Subcutaneous abdominal adipose tissue (tissue), 5 donors: ENCODE data around the gene IGFBP7.

Experiments
- H3K27ac ChIP-seq: one replicate; pipeline ENCODE4 v1.7.0; 2013; ENCODE audit warnings: low read depth, mild to moderate bottlenecking, inconsistent platforms, low read length, moderate library complexity
- H3K27me3 ChIP-seq, 5 donors: one replicate each; pipeline ENCODE4 v1.7.0; 2013; ENCODE audit warnings: low read length in 5 of 5, inconsistent platforms in 1 of 5; ENCODE audit not compliant: control insufficient read depth in 5 of 5, insufficient read depth in 4 of 5
- H3K36me3 ChIP-seq, 5 donors: one replicate each; pipeline ENCODE4 v1.7.0; 2013; ENCODE audit warnings: low read length in 5 of 5; ENCODE audit not compliant: control insufficient read depth in 5 of 5, insufficient read depth in 5 of 5
- H3K4me1 ChIP-seq, 5 donors: one replicate each; pipeline ENCODE4 v1.7.0; 2013; ENCODE audit warnings: low read length in 5 of 5, mild to moderate bottlenecking in 3 of 5, moderate library complexity in 1 of 5; ENCODE audit not compliant: control insufficient read depth in 5 of 5, insufficient read depth in 5 of 5
- H3K4me3 ChIP-seq, 5 donors: one replicate each; pipeline ENCODE4 v1.7.0; 2013; ENCODE audit warnings: low read length in 5 of 5, low read depth in 1 of 5
- H3K9ac ChIP-seq, 5 donors: one replicate each; pipeline ENCODE4 v1.7.0; 2013; ENCODE audit warnings: low read length in 5 of 5, mild to moderate bottlenecking in 4 of 5, moderate library complexity in 3 of 5
- H3K9me3 ChIP-seq, 5 donors: one replicate each; pipeline ENCODE4 v1.7.0; 2013; ENCODE audit warnings: low read length in 5 of 5; ENCODE audit not compliant: control insufficient read depth in 5 of 5
- donor health status: healthy.
- donor health status: healthy.
- donor health status: healthy.
- donor health status: healthy.
- donor health status: healthy.

IGFBP7 gene

GRCh38 chr4:57114973-57115372 is 4.8 kb upstream of the IGFBP7 start:
- Histone ChIP-seq H3K4me3 (no peak overlapping the region), H3K27ac (no peak overlapping the region), H3K9ac (no peak overlapping the region), H3K9me3 (no peaks in the 10 kb centered on the region), H3K36me3 (no peaks in the 10 kb centered on the region), H3K27me3 (no peaks in the 10 kb centered on the region), H3K4me1 (peaks cover 9 to 31% (median 26%) of the 10 kb centered on the region in 5 donors)

DNA sequence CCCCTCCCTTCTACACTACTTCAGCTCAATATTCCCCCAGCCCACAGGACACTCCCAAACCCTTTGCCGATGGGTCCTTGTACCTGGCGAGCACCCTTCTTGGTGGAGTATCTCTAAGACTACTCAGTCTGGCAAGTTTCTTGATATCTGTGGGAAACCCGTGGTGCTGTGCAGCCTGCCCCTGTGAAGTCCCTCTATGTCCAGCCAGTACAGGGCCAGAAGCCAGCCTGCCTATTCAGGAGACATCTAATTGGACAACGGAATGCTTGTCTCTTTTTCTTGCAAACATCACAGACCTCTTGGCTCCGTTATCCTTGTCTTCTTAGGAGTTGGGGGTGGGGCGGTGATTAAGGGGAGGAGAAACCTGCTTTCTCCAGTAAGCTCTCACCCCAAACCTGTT is 3.7 kb upstream of the IGFBP7 start:
- Histone ChIP-seq H3K36me3 (no peaks in the 10 kb centered on the region), H3K9me3 (no peaks in the 10 kb centered on the region), H3K27me3 (no peaks in the 10 kb centered on the region), H3K4me3 (no peak overlapping the region), H3K9ac (no peak overlapping the region), H3K4me1 (peaks cover 4 to 29% (median 21%) of the 10 kb centered on the region in 5 donors), H3K27ac (no peak overlapping the region)

DNA sequence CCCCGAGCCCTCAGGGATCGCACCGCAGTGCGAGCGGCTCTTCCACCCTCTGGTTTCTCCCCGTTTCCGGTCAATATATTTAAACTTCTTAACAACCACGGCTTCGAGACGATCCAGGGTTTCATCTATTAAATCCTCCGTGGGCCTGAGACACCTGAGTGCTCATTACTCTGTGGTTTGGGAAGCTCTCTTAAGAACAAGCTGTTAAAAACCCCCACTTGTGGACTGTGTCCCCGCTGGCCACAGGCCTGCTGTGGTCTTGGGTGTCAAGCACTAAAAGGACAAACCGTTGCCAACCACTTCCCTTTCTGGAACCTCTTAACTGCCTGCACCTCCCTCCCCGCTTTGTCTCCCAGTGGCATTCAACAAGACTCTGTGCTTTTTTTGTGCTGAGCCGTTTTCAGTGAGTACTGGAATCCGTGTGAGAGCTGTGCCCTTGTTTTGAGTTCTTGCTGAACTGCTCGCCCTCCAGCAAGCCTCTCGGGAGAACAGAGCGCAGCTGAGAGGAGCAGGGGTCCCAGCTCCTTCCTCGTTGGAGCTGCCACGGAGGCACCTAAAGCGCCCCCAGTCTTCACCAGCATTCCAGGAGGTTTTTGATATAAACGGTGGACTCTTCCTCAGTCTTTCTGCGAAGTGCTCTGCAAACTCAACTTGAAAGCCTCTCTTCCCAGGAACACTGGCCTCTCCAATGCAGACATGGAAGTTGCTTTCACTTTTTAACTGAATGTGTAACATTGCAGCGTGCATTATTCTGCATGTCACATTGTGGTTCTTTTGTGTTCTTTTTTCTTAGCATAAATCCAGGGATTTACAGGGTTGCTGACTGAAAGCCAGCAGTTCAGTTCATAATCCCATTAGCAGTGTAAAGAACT is 691 bp upstream of the IGFBP7 start:
- peak overlapping the region; percentile 89 for H3K27ac ChIP-seq
- H3K9me3 ChIP-seq = no peaks in the 10 kb centered on the region
- H3K27me3 ChIP-seq = no peaks in the 10 kb centered on the region
- H3K9ac ChIP-seq = peak overlapping the region; percentile 72 to 86 (median 74)
- H3K4me1 ChIP-seq = peaks cover 3 to 32% (median 16%) of the 10 kb centered on the region in 5 donors
- no peaks in the 10 kb centered on the region for H3K36me3 ChIP-seq
- peak overlapping the region; percentile 81 to 90 (median 88) for H3K4me3 ChIP-seq

GRCh38 chr4:57109411-57109846 is 756 bp downstream of the IGFBP7 start:
- Histone ChIP-seq H3K36me3 (no peaks in the 10 kb centered on the region), H3K27ac (peak overlapping the region; percentile 89), H3K4me3 (peak overlapping the region; percentile 65 to 90 (median 84)), H3K9ac (peak overlapping the region in 3 of 5 donors; percentile 59 to 79 (median 72)), H3K27me3 (no peaks in the 10 kb centered on the region), H3K9me3 (no peaks in the 10 kb centered on the region), H3K4me1 (peaks cover 3 to 38% (median 16%) of the 10 kb centered on the region in 5 donors)

DNA sequence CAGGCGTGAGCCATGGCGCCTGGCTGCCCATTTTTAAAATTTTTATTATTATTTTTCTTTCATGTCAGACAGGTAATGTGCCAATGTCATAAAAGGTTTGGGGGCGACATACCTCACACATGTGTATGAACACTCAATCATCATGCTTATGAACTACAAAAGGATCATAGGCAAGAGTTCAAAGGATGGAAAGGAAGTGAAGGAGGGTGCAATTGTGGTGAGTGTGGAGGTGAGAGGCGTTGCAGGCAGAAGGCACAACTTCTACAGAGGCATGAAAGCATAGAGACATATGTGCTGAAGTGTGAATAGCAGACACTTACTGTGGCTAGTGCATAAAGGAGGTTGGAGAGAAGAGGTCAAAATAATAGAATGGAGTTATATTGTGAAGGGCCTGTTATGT is 4.0 kb downstream of the IGFBP7 start:
- Histone ChIP-seq H3K27ac (peak overlapping the region; percentile 89), H3K4me3 (no peak overlapping the region), H3K9me3 (no peaks in the 10 kb centered on the region), H3K4me1 (peaks cover 5 to 63% (median 36%) of the 10 kb centered on the region in 5 donors), H3K9ac (no peak overlapping the region), H3K27me3 (no peaks in the 10 kb centered on the region), H3K36me3 (no peaks in the 10 kb centered on the region)

DNA sequence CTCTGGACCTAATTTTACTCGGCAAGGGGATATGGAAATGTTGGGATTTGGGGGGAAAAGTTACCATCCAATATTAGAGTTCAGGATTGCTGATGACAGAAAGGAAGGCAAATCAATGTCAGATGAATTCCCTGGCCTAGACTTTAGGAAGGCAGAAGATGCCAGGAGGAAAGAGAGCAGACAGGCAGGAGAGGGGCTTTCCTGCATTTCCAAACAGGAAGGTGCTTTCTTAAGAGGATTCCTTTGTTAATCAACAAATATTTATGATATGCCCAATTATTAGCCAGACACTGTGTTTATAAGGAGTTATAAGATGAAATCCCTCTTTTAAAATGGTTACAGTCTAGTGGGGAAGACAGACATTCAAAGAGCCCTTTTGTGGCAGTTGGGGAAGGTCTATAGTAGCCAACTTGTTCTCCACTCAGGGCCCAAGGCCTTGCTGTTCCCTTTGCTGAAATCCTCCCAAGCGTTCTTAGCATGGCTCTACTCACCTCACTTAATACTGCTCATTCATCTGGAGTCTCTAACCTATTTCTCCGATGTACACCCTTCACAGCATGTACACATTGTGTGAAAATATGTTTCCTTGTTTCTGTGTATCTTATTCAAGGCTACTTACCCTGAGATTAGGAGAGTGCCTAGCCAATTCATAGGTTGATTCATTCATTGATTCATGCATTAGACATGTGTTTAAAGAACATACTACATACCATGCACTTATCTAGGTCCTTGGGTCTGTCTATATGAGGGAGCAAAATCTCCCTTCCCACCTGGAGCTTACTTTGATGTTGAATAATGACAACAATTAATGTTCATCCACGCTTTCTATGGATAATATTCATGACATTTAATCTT is 5.3 kb downstream of the IGFBP7 start:
- Histone ChIP-seq H3K36me3 (no peaks in the 10 kb centered on the region), H3K4me3 (peak overlapping the region in 1 of 5 donors; percentile 3), H3K9me3 (no peaks in the 10 kb centered on the region), H3K4me1 (peaks cover 3 to 61% (median 29%) of the 10 kb centered on the region in 5 donors), H3K27ac (peak overlapping the region; percentile 89), H3K27me3 (no peaks in the 10 kb centered on the region), H3K9ac (no peak overlapping the region)

- Histone ChIP-seq H3K9me3 (no peaks in the 10 kb centered on the region), H3K27me3 (no peaks in the 10 kb centered on the region), H3K4me1 (peaks cover 3 to 72% (median 33%) of the 10 kb centered on the region in 5 donors), H3K36me3 (no peaks in the 10 kb centered on the region), H3K4me3 (peak overlapping the region in 2 of 5 donors; percentile 5 to 30), H3K27ac (peak overlapping the region; percentile 89), H3K9ac (peak overlapping the region in 4 of 5 donors; percentile 1 to 51 (median 42))
These were observed 7.1 kb downstream of the IGFBP7 start for GRCh38 chr4:57103051-57103450.

- Histone ChIP-seq H3K4me1 (peaks cover 3 to 74% (median 33%) of the 10 kb centered on the region in 5 donors), H3K36me3 (no peaks in the 10 kb centered on the region), H3K9me3 (no peaks in the 10 kb centered on the region), H3K9ac (peak overlapping the region in 2 of 5 donors; percentile 1 to 51), H3K4me3 (no peak overlapping the region), H3K27ac (peak overlapping the region; percentile 89), H3K27me3 (no peaks in the 10 kb centered on the region)
These were observed 8.0 kb downstream of the IGFBP7 start for GRCh38 chr4:57102050-57102624.

GRCh38 chr4:57100979-57101651 is 9.1 kb downstream of the IGFBP7 start:
- peak overlapping the region; percentile 89 for H3K27ac ChIP-seq
- no peaks in the 10 kb centered on the region for H3K36me3 ChIP-seq
- H3K9me3 ChIP-seq = no peaks in the 10 kb centered on the region
- H3K27me3 ChIP-seq = no peaks in the 10 kb centered on the region
- H3K9ac ChIP-seq = no peak overlapping the region
- no peak overlapping the region for H3K4me3 ChIP-seq
- H3K4me1 ChIP-seq = peaks cover 3 to 69% (median 33%) of the 10 kb centered on the region in 5 donors
